ENCODE results near the gene ZFHX3. TPM values are rescaled to one million over a fixed set of nuclear protein-coding genes. Genes with fewer than 3 reads are reported as not detected.

ZFHX3 gene
- total and polyA plus RNA-seq, 10 of the 15 experiments (the other 5 are each of a cell fraction or from before 2014, with no cell fraction given), result 0.68 to 8.6 (median 2.0) TPM

DNA sequence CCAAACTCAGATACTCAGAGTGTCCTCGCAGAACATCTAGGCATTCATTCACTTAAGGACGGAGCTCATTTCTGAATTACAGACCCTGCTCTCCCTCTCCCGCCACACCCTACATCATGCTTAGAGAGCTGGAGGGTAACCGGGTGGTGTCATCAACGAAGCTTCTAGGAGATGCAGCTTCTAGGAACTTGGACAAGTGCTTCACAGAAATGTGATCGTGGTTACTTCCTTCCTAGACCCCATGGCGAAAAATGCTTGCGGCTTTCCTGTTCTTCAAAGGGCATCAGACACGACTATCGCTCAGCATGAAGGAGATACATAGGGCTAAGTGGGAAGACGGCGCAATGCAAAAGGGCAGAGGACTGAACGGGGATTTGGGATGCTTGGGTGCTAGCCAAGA is 126.8 kb downstream of the ZFHX3 start:
- H3K9me3 ChIP-seq (replicated peaks; ENCODE audit: control insufficient read depth, insufficient read depth, low read length), result no peaks in the 10 kb centered on the region
- no peak overlapping the region for H3K27ac ChIP-seq (ENCODE audit: control insufficient read depth, insufficient read depth)
- in situ Hi-C loops (cut with MboI), result no loop called here
- H3K4me3 ChIP-seq, result no peak overlapping the region
- FAIRE-seq (no peak), DNase-seq (ENCODE audit: low read depth, low spot score) (no peak), ATAC-seq (no peak)
- intact Hi-C loops (cut with micrococcal nuclease; ENCODE audit: unreplicated experiment), result no loop called here
- no peak overlapping the region for H2AFZ ChIP-seq (ENCODE audit: control insufficient read depth, low read depth, low read length)
- no peaks in the 10 kb centered on the region for H3K27me3 ChIP-seq (replicated peaks in 1 of 2; ENCODE audit: control insufficient read depth in 2 of 2, insufficient read depth in 2 of 2, low read length in 1 of 2)
- POLR2A ChIA-PET, result interaction anchor here (0.6 kb wide), 1 partner anchor 175 kb away, joined by 6 read pairs; no protein-coding TSS in a partner anchor
- SMC1A ChIA-PET (ENCODE audit: uncharacterized antibody, unreplicated experiment), result interaction anchor here (1.1 kb wide), 1 partner anchor 419 kb away, joined by 3 read pairs; no protein-coding TSS in a partner anchor
- no peaks in the 10 kb centered on the region for H4K20me1 ChIP-seq (ENCODE audit: control insufficient read depth, insufficient read depth)
- H3K9ac ChIP-seq (ENCODE audit: control insufficient read depth, insufficient read depth, low read length), result no peak overlapping the region
- H3K4me1 ChIP-seq (ENCODE audit: control insufficient read depth, insufficient read depth, low read length), result no peaks in the 10 kb centered on the region
- no peaks in the 10 kb centered on the region for H3K79me2 ChIP-seq (ENCODE audit: control insufficient read depth, insufficient read depth, low read length)
- RAD21 ChIA-PET (ENCODE audit: unreplicated experiment), result no interaction called here
- no peaks in the 10 kb centered on the region for H3K36me3 ChIP-seq (ENCODE audit: control insufficient read depth in 2 of 2, insufficient read depth in 2 of 2, low read length in 1 of 2)
- BruUV-seq (replicated peaks), result no TSS peak
- WGBS (ENCODE audit: insufficient coverage, insufficient replicate concordance, low lambda C conversion rate, missing lambda C conversion rate), result 75% methylated on average over 13 of the region's 13 CpGs
- H3K4me2 ChIP-seq (ENCODE audit: control insufficient read depth, insufficient read depth), result no peak overlapping the region
- CTCF ChIA-PET, result interaction anchor here (0.9 to 2.7 kb wide), 2 partner anchors 13 to 88 kb away, joined by 4 to 6 read pairs; no protein-coding TSS in a partner anchor
- TF ChIP-seq YBX1 (IDR thresholded peaks at IDR 0.05), result no peak
- TF ChIP-seq BMI1 (IDR thresholded peaks at IDR 0.05; ENCODE audit: borderline replicate concordance), result no peak
- TF ChIP-seq, protein P1, sequence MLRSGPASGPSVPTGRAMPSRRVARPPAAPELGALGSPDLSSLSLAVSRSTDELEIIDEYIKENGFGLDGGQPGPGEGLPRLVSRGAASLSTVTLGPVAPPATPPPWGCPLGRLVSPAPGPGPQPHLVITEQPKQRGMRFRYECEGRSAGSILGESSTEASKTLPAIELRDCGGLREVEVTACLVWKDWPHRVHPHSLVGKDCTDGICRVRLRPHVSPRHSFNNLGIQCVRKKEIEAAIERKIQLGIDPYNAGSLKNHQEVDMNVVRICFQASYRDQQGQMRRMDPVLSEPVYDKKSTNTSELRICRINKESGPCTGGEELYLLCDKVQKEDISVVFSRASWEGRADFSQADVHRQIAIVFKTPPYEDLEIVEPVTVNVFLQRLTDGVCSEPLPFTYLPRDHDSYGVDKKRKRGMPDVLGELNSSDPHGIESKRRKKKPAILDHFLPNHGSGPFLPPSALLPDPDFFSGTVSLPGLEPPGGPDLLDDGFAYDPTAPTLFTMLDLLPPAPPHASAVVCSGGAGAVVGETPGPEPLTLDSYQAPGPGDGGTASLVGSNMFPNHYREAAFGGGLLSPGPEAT (IDR thresholded peaks at IDR 0.05; ENCODE audit: low read depth), result no peak
- TF ChIP-seq TCF3 (IDR thresholded peaks at IDR 0.05; ENCODE audit: borderline replicate concordance, insufficient read depth, low read depth, low read length), result no peak
- TF ChIP-seq CBFB (IDR thresholded peaks at IDR 0.05; ENCODE audit: low read depth), result no peak
- TF ChIP-seq SMAD5 (IDR thresholded peaks at IDR 0.05; ENCODE audit: low read depth), result no peak
- no peak for TF ChIP-seq NFYA (IDR thresholded peaks at IDR 0.05; ENCODE audit: borderline replicate concordance, low read depth, low read length)
- TF ChIP-seq, protein P2, sequence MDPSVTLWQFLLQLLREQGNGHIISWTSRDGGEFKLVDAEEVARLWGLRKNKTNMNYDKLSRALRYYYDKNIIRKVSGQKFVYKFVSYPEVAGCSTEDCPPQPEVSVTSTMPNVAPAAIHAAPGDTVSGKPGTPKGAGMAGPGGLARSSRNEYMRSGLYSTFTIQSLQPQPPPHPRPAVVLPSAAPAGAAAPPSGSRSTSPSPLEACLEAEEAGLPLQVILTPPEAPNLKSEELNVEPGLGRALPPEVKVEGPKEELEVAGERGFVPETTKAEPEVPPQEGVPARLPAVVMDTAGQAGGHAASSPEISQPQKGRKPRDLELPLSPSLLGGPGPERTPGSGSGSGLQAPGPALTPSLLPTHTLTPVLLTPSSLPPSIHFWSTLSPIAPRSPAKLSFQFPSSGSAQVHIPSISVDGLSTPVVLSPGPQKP (IDR thresholded peaks at IDR 0.05; ENCODE audit: low read depth, low read length), result no peak
- TF ChIP-seq ZNF592 (IDR thresholded peaks at IDR 0.05), result no peak
- TF ChIP-seq EZH2 (IDR thresholded peaks at IDR 0.05; ENCODE audit: borderline replicate concordance, control insufficient read depth, low read depth, low read length), result no peak
- TF ChIP-seq ZNF217 (IDR thresholded peaks at IDR 0.05), result no peak
- TF ChIP-seq RB1 (IDR thresholded peaks at IDR 0.05; ENCODE audit: borderline replicate concordance), result no peak
- TF ChIP-seq, protein P3, sequence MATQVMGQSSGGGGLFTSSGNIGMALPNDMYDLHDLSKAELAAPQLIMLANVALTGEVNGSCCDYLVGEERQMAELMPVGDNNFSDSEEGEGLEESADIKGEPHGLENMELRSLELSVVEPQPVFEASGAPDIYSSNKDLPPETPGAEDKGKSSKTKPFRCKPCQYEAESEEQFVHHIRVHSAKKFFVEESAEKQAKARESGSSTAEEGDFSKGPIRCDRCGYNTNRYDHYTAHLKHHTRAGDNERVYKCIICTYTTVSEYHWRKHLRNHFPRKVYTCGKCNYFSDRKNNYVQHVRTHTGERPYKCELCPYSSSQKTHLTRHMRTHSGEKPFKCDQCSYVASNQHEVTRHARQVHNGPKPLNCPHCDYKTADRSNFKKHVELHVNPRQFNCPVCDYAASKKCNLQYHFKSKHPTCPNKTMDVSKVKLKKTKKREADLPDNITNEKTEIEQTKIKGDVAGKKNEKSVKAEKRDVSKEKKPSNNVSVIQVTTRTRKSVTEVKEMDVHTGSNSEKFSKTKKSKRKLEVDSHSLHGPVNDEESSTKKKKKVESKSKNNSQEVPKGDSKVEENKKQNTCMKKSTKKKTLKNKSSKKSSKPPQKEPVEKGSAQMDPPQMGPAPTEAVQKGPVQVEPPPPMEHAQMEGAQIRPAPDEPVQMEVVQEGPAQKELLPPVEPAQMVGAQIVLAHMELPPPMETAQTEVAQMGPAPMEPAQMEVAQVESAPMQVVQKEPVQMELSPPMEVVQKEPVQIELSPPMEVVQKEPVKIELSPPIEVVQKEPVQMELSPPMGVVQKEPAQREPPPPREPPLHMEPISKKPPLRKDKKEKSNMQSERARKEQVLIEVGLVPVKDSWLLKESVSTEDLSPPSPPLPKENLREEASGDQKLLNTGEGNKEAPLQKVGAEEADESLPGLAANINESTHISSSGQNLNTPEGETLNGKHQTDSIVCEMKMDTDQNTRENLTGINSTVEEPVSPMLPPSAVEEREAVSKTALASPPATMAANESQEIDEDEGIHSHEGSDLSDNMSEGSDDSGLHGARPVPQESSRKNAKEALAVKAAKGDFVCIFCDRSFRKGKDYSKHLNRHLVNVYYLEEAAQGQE (IDR thresholded peaks at IDR 0.05; ENCODE audit: low read depth, low read length), result no peak
- TF ChIP-seq SREBF2 (IDR thresholded peaks at IDR 0.05; ENCODE audit: low read length), result no peak
